Transverse colon (tissue), 4 donors: ENCODE measurements around the gene NDUFB7.

Source experiments
- POLR2A ChIP-seq: fragments of 450-650 bp; IDR thresholded peaks from one replicate; pipeline ENCODE4 v1.6.1; 2016; ENCODE audit warnings: antibody characterized with exemption, mild to moderate bottlenecking, moderate library complexity
- POLR2AphosphoS5 ChIP-seq, 3 donors: sonication (generic); formaldehyde crosslinking; IDR thresholded peaks; one replicate each; pipeline ENCODE4 v1.6.1; 2016; ENCODE audit warnings: antibody characterized with exemption in 3 of 3
- TF ChIP-seq, protein P1 (sequence below), 5 experiments: fragments of 200-600 bp in 3 of 5; fragments of 450-650 bp in 2 of 5; sonication (generic) in 3 of 5; IDR thresholded peaks; 1 replicate in 2 of 5; 2 replicates in 3 of 5; pipeline ENCODE4 v1.5.1; 2016 to 2017; ENCODE audit warnings: antibody characterized with exemption in 5 of 5, inconsistent platforms in 3 of 5, mild to moderate bottlenecking in 2 of 5, moderate library complexity in 1 of 5

DNA sequence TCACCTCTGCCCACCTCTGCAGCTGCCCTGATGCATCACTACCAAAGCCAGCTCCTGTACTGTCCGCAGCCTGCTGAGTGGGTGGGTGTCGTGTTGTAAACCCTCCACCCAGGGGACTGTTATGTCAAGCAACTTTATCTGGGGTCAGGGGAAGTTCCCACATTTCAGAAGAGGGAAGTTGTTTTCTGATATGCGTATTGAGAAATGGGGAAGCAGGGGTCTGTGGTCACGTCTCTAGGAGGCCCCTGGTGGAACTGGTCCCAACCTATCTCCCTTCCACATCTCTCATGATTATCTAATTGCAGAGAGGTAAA, 42.2 kb upstream of the NDUFB7 start:
- TF ChIP-seq, protein P1, sequence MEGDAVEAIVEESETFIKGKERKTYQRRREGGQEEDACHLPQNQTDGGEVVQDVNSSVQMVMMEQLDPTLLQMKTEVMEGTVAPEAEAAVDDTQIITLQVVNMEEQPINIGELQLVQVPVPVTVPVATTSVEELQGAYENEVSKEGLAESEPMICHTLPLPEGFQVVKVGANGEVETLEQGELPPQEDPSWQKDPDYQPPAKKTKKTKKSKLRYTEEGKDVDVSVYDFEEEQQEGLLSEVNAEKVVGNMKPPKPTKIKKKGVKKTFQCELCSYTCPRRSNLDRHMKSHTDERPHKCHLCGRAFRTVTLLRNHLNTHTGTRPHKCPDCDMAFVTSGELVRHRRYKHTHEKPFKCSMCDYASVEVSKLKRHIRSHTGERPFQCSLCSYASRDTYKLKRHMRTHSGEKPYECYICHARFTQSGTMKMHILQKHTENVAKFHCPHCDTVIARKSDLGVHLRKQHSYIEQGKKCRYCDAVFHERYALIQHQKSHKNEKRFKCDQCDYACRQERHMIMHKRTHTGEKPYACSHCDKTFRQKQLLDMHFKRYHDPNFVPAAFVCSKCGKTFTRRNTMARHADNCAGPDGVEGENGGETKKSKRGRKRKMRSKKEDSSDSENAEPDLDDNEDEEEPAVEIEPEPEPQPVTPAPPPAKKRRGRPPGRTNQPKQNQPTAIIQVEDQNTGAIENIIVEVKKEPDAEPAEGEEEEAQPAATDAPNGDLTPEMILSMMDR (IDR thresholded peaks at IDR 0.05): no peak
- TF ChIP-seq POLR2A (no peak), POLR2AphosphoS5 (IDR thresholded peaks at IDR 0.05) (no peak)
